HUES48 (cell line): Measurements from ENCODE around the gene CCL3.

Source experiments
- H3K27ac ChIP-seq: one replicate; pipeline ENCODE4 v1.7.0; 2013; ENCODE audit warnings: low read depth, low read length, inconsistent platforms
- H3K27me3 ChIP-seq: 2 replicates; pipeline ENCODE4 v1.6.1; 2013; ENCODE audit warnings: mild to moderate bottlenecking, low read length; ENCODE audit not compliant: control insufficient read depth, insufficient read depth
- H3K36me3 ChIP-seq: 2 replicates; pipeline ENCODE4 v1.6.1; 2013; ENCODE audit warnings: low read length; ENCODE audit not compliant: control insufficient read depth, insufficient read depth
- H3K4me1 ChIP-seq: 2 replicates; pipeline ENCODE4 v1.6.1; 2013; ENCODE audit warnings: mild to moderate bottlenecking, low read length; ENCODE audit not compliant: control insufficient read depth, insufficient read depth
- H3K4me3 ChIP-seq: 2 replicates; pipeline ENCODE4 v1.5.1; 2013; ENCODE audit warnings: mild to moderate bottlenecking, low read depth, low read length
- H3K9ac ChIP-seq: 2 replicates; pipeline ENCODE4 v1.6.1; 2013; ENCODE audit warnings: mild to moderate bottlenecking, low read depth, low read length, moderate library complexity
- H3K9me3 ChIP-seq: 2 replicates; pipeline ENCODE4 v1.6.1; 2013; ENCODE audit warnings: low read length; ENCODE audit not compliant: control insufficient read depth, insufficient read depth

The CCL3 gene

GRCh38 chr17:36089888-36090836 lies at the start of gene CCL3:
Gene CCL3 (minus strand): TSS chr17:36090143. CDS start chr17:36090058, 85 bp downstream.
- Histone ChIP-seq H3K4me1 (0 out of 2 replicates have a peak, but pooled peaks cover under 1% of the 10 kb centered on the region), H3K9me3 (no peaks in the 10 kb centered on the region), H3K27me3 (no peaks in the 10 kb centered on the region), H3K4me3 (no peak within 1 kb of the TSS), H3K36me3 (no peaks in the 10 kb centered on the region), H3K9ac (no peak within 1 kb of the TSS), H3K27ac (no peak within 1 kb of the TSS)

DNA sequence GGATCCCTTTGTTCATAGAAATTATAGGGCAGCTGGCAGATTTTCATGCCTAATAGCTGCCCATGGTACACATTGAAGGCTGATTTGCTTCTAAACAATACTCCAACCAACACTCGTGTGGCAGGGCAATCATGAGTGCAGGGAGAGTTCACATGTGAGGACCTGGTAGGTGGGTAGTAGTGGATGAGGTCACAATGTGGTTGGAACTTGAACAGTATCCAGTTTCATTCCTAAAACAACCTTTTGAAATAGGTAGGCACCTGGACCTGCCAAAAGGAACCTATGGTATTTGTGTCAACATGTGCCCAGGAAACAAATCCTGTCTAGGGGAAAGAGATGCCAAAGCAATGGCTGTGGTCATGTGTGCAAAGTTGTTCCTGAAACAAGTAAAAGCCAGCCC lies 46.5 kb upstream of the CCL3 start:
- Histone ChIP-seq H3K27me3 (no peaks in the 10 kb centered on the region), H3K4me1 (no peaks in the 10 kb centered on the region), H3K36me3 (no peaks in the 10 kb centered on the region), H3K27ac (no peak overlapping the region), H3K4me3 (no peak overlapping the region), H3K9me3 (no peaks in the 10 kb centered on the region), H3K9ac (no peak overlapping the region)

- Histone ChIP-seq H3K4me3 (no peak overlapping the region), H3K9me3 (no peaks in the 10 kb centered on the region), H3K9ac (no peak overlapping the region), H3K36me3 (no peaks in the 10 kb centered on the region), H3K27me3 (no peaks in the 10 kb centered on the region), H3K27ac (no peak overlapping the region), H3K4me1 (no peaks in the 10 kb centered on the region)
These were observed 46.1 kb upstream of the CCL3 start for GRCh38 chr17:36136036-36136435.

GRCh38 chr17:36135465-36135864 lies 45.5 kb upstream of the CCL3 start:
- Histone ChIP-seq H3K27me3 (no peaks in the 10 kb centered on the region), H3K4me1 (no peaks in the 10 kb centered on the region), H3K27ac (no peak overlapping the region), H3K4me3 (no peak overlapping the region), H3K9ac (no peak overlapping the region), H3K36me3 (no peaks in the 10 kb centered on the region), H3K9me3 (no peaks in the 10 kb centered on the region)

GRCh38 chr17:36133602-36134236 lies 43.8 kb upstream of the CCL3 start:
- H3K4me3 ChIP-seq = no peak overlapping the region
- no peaks in the 10 kb centered on the region for H3K36me3 ChIP-seq
- H3K4me1 ChIP-seq = no peaks in the 10 kb centered on the region
- H3K27ac ChIP-seq = no peak overlapping the region
- no peaks in the 10 kb centered on the region for H3K9me3 ChIP-seq
- H3K9ac ChIP-seq = no peak overlapping the region
- H3K27me3 ChIP-seq = no peaks in the 10 kb centered on the region

DNA sequence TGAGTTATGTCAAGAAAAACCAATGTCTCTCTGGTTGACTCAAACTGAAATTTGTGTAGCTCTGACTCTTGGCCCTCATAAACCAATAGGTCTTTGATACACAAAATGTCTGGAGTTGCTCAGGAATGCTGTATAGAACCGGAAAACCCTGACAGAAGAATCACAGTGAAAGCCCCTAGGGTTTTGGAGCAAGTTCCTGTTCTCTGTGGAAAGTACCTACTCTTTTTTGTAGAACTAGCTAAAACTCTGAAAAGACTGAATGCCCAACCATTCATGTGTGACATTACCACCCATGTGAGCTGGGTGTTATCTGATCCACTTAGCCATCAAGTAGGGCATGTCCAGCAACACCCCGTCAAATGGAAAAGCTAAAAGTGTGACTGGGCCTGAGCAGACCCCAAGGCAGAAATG lies 42.5 kb upstream of the CCL3 start:
- H3K9me3 ChIP-seq = peaks cover under 1% of the 10 kb centered on the region; the same call in 1 of the 2 replicates
- no peaks in the 10 kb centered on the region for H3K36me3 ChIP-seq
- H3K4me3 ChIP-seq = no peak overlapping the region
- H3K9ac ChIP-seq = no peak overlapping the region
- no peaks in the 10 kb centered on the region for H3K4me1 ChIP-seq
- H3K27me3 ChIP-seq = no peaks in the 10 kb centered on the region
- no peak overlapping the region for H3K27ac ChIP-seq

GRCh38 chr17:36131931-36132330 lies 42.0 kb upstream of the CCL3 start:
- Histone ChIP-seq H3K9ac (no peak overlapping the region), H3K4me3 (no peak overlapping the region), H3K27ac (no peak overlapping the region), H3K27me3 (no peaks in the 10 kb centered on the region), H3K4me1 (no peaks in the 10 kb centered on the region), H3K9me3 (peaks cover 4% of the 10 kb centered on the region; the same call in 1 of the 2 replicates), H3K36me3 (no peaks in the 10 kb centered on the region)

GRCh38 chr17:36131421-36131820 lies 41.5 kb upstream of the CCL3 start:
- Histone ChIP-seq H3K4me3 (no peak overlapping the region), H3K27ac (no peak overlapping the region), H3K27me3 (no peaks in the 10 kb centered on the region), H3K9ac (no peak overlapping the region), H3K4me1 (no peaks in the 10 kb centered on the region), H3K9me3 (peaks cover 9% of the 10 kb centered on the region; the same call in 1 of the 2 replicates), H3K36me3 (no peaks in the 10 kb centered on the region)

GRCh38 chr17:36130346-36130745 lies 40.4 kb upstream of the CCL3 start:
- Histone ChIP-seq H3K27me3 (no peaks in the 10 kb centered on the region), H3K9me3 (peaks cover 18% of the 10 kb centered on the region), H3K36me3 (no peaks in the 10 kb centered on the region), H3K9ac (no peak overlapping the region), H3K27ac (no peak overlapping the region), H3K4me3 (no peak overlapping the region), H3K4me1 (no peaks in the 10 kb centered on the region)

- Histone ChIP-seq H3K9ac (no peak overlapping the region), H3K27me3 (no peaks in the 10 kb centered on the region), H3K36me3 (no peaks in the 10 kb centered on the region), H3K4me1 (no peaks in the 10 kb centered on the region), H3K27ac (no peak overlapping the region), H3K4me3 (no peak overlapping the region), H3K9me3 (peaks cover 26% of the 10 kb centered on the region)
These were observed 39.7 kb upstream of the CCL3 start for GRCh38 chr17:36129616-36130015.

- H3K4me1 ChIP-seq = peaks cover 8% of the 10 kb centered on the region
These were observed 38.6 kb upstream of the CCL3 start for GRCh38 chr17:36128411-36128978.

More at GRCh38 chr17:36128411-36128978, 38.6 kb upstream of the CCL3 start:
- H3K4me3 ChIP-seq = no peak overlapping the region
- H3K27ac ChIP-seq = no peak overlapping the region
- no peak overlapping the region for H3K9ac ChIP-seq
- no peaks in the 10 kb centered on the region for H3K36me3 ChIP-seq
- peaks cover 27% of the 10 kb centered on the region for H3K9me3 ChIP-seq
- no peaks in the 10 kb centered on the region for H3K27me3 ChIP-seq
